K562 (cell line): ENCODE results near the gene KCNK4. TPM values are rescaled to one million over a fixed set of nuclear protein-coding genes. Genes with fewer than 3 reads are reported as not detected.

Source experiments
- BRF1 ChIP-seq: IDR thresholded peaks from 3 replicates; pipeline ENCODE4 v1.6.1; 2011; ENCODE audit warnings: borderline replicate concordance, mild to moderate bottlenecking; ENCODE audit not compliant: insufficient read length; ENCODE audit errors: extremely low read depth
- CAMTA2 ChIP-seq: fragments of 250-450 bp; sonication (Bioruptor Pico); conservative IDR thresholded peaks from 2 replicates; pipeline ENCODE4 v1.5.1; 2022
- CBX5 ChIP-seq: IDR thresholded peaks from 2 replicates; pipeline ENCODE4 v1.6.1; 2014; ENCODE audit warnings: low read depth, borderline replicate concordance
- DACH1 ChIP-seq: fragments of 450-650 bp; IDR thresholded peaks from 2 replicates; pipeline ENCODE4 v1.6.1; 2018; ENCODE audit not compliant: partially characterized antibody
- DNMT1 ChIP-seq: fragments of 450-650 bp; IDR thresholded peaks from 2 replicates; pipeline ENCODE4 v1.6.1; 2016; ENCODE audit warnings: antibody characterized with exemption, mild to moderate bottlenecking
- GABPB2 ChIP-seq: fragments of 250-450 bp; sonication (Bioruptor Pico); conservative IDR thresholded peaks from 2 replicates; pipeline ENCODE4 v1.5.1; 2021; ENCODE audit warnings: mild to moderate bottlenecking
- HNRNPK ChIP-seq: fragments of 200-400 bp; formaldehyde crosslinking; IDR thresholded peaks from one replicate; pipeline ENCODE4 v1.6.1; 2018; ENCODE audit warnings: mild to moderate bottlenecking, low read depth, low read length; ENCODE audit not compliant: poor library complexity, severe bottlenecking
- JUN ChIP-seq, 2 experiments: sonication (generic) in 1 of 2; formaldehyde crosslinking in 1 of 2; IDR thresholded peaks; 2 replicates each; pipeline versions ENCODE4 v1.6.1 to v1.8.0; 2012 to 2022; ENCODE audit warnings: borderline replicate concordance in 2 of 2, mild to moderate bottlenecking in 2 of 2, improper control_type of control experiment in 1 of 2, low read depth in 1 of 2, low read length in 1 of 2, missing genetic modification reagents in 1 of 2
- NCOA4 ChIP-seq: fragments of 450-650 bp; IDR thresholded peaks from 2 replicates; pipeline ENCODE4 v1.6.1; 2018; ENCODE audit warnings: mild to moderate bottlenecking; ENCODE audit not compliant: partially characterized antibody
- RBM34 ChIP-seq: fragments of 200-400 bp; formaldehyde crosslinking; IDR thresholded peaks from 2 replicates; pipeline ENCODE4 v1.6.1; 2018; ENCODE audit warnings: low read length, borderline replicate concordance; ENCODE audit not compliant: insufficient read depth
- SIX5 ChIP-seq, 2 experiments: IDR thresholded peaks; 2 replicates each; pipeline ENCODE4 v1.6.1; 2011; ENCODE audit warnings: low read length in 2 of 2, borderline replicate concordance in 1 of 2, low read depth in 1 of 2, mild to moderate bottlenecking in 1 of 2, moderate library complexity in 1 of 2; ENCODE audit not compliant: insufficient read depth in 1 of 2
- SPI1 ChIP-seq: IDR thresholded peaks from 2 replicates; pipeline ENCODE4 v1.6.1; 2011; ENCODE audit warnings: low read depth, low read length, control low read depth, borderline replicate concordance
- TCFL5 ChIP-seq: fragments of 250-450 bp; sonication (Bioruptor Pico); conservative IDR thresholded peaks from 2 replicates; pipeline ENCODE4 v1.6.1; 2021; ENCODE audit warnings: mild to moderate bottlenecking, moderate library complexity, matching md5 sums
- ZBTB7A ChIP-seq: IDR thresholded peaks from 2 replicates; pipeline ENCODE4 v1.6.1; 2011; ENCODE audit warnings: low read depth, mild to moderate bottlenecking, low read length, moderate library complexity, borderline replicate concordance; ENCODE audit not compliant: control insufficient read depth
- polyA plus RNA-seq, 8 experiments: library from polyadenylated mRNA; depleted of rRNA in 4 of 8; stranded (reverse) in 5 of 8; unstranded in 3 of 8; fragments of >200 nt; fragmentation: Nextera tagmentation in 2 of 8; fragmentation: Illumina TruSeq in 1 of 8; extraction: Ambion mirVana in 2 of 8; extraction: Trizol in 1 of 8; gene quantifications; 2 replicates each; pipeline versions ENCODE4 v1.2.1 to v1.2.3, GENCODE V29; 2011 to 2014; ENCODE audit warnings: inconsistent platforms in 1 of 8, missing spikeins in 1 of 8
- total RNA-seq, 7 experiments: library from RNA; depleted of rRNA in 6 of 7; stranded (reverse); fragments of >200 nt in 6 of 7; fragmentation: Illumina TruSeq in 2 of 7; extraction: Trizol in 2 of 7; gene quantifications; 2 replicates each; pipeline versions ENCODE4 v1.2.1 to v1.2.3, GENCODE V29; 2011 to 2021; ENCODE audit warnings: low replicate concordance in 1 of 7
- TF ChIP-seq, protein P1 (sequence below): fragments of 200-800 bp; sonication (Bioruptor generic); IDR thresholded peaks from 2 replicates; pipeline ENCODE4 v1.6.1; 2017; ENCODE audit warnings: missing genetic modification characterization, missing compliant biosample characterization
- TF ChIP-seq, protein P2 (sequence below): sonication (generic); formaldehyde crosslinking; IDR thresholded peaks from 2 replicates; pipeline ENCODE4 v1.5.0; 2020; ENCODE audit warnings: missing genetic modification reagents
- TF ChIP-seq, protein P3 (sequence below): fragments of 450-650 bp; IDR thresholded peaks from 2 replicates; pipeline ENCODE4 v1.6.1; 2018; ENCODE audit warnings: mild to moderate bottlenecking, low read depth; ENCODE audit not compliant: partially characterized antibody
- TF ChIP-seq, protein P4 (sequence below): IDR thresholded peaks from 2 replicates; pipeline ENCODE4 v1.6.1; 2016; ENCODE audit warnings: missing genetic modification characterization, missing compliant biosample characterization
- TF ChIP-seq, protein P5 (sequence below): sonication (generic); formaldehyde crosslinking; IDR thresholded peaks from 2 replicates; pipeline ENCODE4 v1.8.1; 2023; ENCODE audit warnings: mild to moderate bottlenecking, missing genetic modification reagents, moderate library complexity

Gene KCNK4
- total and polyA plus RNA-seq, 9 of the 15 experiments (the other 6 are each of a cell fraction or from before 2014, with no cell fraction given): not detected

DNA sequence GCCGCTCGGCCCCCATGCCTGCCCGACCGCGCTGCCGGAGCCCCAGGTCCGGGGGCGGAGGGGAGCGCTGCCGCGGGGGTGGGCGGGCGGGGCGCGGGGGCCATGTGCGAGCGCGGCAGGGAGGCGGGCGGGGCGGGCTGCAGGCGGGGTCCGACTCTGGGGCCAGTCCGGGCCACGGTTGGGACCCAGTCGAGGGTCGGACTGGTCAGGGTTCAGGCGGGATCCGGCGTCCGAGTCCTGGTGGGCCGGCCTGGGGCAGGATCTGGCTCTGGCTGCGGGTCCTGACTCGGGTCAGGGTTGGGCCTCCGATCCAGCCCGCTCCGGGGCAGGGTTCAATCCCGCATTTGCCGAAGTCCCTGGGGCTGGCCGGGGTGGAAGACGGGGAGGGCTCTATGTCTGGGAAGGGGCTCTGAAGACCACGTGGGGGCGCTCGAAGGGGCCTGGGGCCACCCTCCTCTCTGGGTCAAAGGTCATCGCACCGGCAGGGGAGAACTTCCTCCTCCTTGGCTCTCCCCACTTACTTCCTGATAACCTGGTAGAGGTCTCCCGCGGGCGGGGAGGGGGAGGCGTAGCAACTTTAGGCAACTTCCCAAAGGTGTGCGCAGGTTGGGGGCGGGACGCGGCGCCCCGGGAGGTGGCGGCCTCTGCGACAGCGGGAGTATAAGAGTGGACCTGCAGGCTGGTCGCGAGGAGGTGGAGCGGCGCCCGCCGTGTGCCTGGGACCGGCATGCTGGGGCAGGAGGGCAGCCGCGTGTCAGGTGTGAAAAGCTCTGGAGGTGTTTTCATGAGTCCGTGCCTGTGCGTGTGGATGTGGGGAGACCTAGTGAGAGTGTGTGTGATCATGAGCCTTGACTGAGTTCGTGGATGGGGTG lies 14.8 kb downstream of the KCNK4 start (continued):
- TF ChIP-seq, protein P1, sequence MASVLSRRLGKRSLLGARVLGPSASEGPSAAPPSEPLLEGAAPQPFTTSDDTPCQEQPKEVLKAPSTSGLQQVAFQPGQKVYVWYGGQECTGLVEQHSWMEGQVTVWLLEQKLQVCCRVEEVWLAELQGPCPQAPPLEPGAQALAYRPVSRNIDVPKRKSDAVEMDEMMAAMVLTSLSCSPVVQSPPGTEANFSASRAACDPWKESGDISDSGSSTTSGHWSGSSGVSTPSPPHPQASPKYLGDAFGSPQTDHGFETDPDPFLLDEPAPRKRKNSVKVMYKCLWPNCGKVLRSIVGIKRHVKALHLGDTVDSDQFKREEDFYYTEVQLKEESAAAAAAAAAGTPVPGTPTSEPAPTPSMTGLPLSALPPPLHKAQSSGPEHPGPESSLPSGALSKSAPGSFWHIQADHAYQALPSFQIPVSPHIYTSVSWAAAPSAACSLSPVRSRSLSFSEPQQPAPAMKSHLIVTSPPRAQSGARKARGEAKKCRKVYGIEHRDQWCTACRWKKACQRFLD (CRISPR knock-in tag): peak; percentile 88
- TF ChIP-seq BRF1: no peak
- no peak for TF ChIP-seq CAMTA2 (CRISPR knock-in tag)
- TF ChIP-seq TCFL5 (CRISPR knock-in tag): no peak
- no peak for TF ChIP-seq SIX5 (IDR thresholded peaks at IDR 0.05; ENCODE audit: borderline replicate concordance in 1 of 2, insufficient read depth in 1 of 2, low read depth in 1 of 2, low read length in 2 of 2)
- peak; percentile 6 for TF ChIP-seq HNRNPK
- TF ChIP-seq RBM34: no peak
- TF ChIP-seq, protein P2, sequence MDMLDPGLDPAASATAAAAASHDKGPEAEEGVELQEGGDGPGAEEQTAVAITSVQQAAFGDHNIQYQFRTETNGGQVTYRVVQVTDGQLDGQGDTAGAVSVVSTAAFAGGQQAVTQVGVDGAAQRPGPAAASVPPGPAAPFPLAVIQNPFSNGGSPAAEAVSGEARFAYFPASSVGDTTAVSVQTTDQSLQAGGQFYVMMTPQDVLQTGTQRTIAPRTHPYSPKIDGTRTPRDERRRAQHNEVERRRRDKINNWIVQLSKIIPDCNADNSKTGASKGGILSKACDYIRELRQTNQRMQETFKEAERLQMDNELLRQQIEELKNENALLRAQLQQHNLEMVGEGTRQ (CRISPR knock-in tag): peak; percentile 46; the same call in 1 of the 2 replicates
- no peak for TF ChIP-seq GABPB2 (CRISPR knock-in tag)
- TF ChIP-seq, protein P3, sequence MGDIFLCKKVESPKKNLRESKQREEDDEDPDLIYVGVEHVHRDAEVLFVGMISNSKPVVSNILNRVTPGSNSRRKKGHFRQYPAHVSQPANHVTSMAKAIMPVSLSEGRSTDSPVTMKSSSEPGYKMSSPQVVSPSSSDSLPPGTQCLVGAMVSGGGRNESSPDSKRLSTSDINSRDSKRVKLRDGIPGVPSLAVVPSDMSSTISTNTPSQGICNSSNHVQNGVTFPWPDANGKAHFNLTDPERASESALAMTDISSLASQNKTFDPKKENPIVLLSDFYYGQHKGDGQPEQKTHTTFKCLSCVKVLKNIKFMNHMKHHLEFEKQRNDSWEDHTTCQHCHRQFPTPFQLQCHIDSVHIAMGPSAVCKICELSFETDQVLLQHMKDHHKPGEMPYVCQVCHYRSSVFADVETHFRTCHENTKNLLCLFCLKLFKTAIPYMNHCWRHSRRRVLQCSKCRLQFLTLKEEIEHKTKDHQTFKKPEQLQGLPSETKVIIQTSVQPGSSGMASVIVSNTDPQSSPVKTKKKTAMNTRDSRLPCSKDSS: no peak
- TF ChIP-seq, protein P4, sequence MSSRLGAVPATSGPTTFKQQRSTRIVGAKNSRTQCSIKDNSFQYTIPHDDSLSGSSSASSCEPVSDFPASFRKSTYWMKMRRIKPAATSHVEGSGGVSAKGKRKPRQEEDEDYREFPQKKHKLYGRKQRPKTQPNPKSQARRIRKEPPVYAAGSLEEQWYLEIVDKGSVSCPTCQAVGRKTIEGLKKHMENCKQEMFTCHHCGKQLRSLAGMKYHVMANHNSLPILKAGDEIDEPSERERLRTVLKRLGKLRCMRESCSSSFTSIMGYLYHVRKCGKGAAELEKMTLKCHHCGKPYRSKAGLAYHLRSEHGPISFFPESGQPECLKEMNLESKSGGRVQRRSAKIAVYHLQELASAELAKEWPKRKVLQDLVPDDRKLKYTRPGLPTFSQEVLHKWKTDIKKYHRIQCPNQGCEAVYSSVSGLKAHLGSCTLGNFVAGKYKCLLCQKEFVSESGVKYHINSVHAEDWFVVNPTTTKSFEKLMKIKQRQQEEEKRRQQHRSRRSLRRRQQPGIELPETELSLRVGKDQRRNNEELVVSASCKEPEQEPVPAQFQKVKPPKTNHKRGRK (tag): no peak
- TF ChIP-seq, protein P5, sequence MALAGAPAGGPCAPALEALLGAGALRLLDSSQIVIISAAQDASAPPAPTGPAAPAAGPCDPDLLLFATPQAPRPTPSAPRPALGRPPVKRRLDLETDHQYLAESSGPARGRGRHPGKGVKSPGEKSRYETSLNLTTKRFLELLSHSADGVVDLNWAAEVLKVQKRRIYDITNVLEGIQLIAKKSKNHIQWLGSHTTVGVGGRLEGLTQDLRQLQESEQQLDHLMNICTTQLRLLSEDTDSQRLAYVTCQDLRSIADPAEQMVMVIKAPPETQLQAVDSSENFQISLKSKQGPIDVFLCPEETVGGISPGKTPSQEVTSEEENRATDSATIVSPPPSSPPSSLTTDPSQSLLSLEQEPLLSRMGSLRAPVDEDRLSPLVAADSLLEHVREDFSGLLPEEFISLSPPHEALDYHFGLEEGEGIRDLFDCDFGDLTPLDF (CRISPR knock-in tag): no peak
- no peak for TF ChIP-seq CBX5
- peak; percentile 97 for TF ChIP-seq ZBTB7A
- no peak for TF ChIP-seq DACH1
- no peak for TF ChIP-seq NCOA4
- no peak for TF ChIP-seq JUN (IDR thresholded peaks at IDR 0.05; ENCODE audit: borderline replicate concordance, low read depth, low read length)
- TF ChIP-seq JUN (CRISPR knock-in tag; IDR thresholded peaks at IDR 0.05; ENCODE audit: borderline replicate concordance): no peak
- no peak for TF ChIP-seq DNMT1
- no peak for TF ChIP-seq SPI1
